ENCODE data around the gene EPHA4. TPM values are rescaled to one million over a fixed set of nuclear protein-coding genes. Genes with fewer than 3 reads are reported as not detected.

The EPHA4 gene
- total and polyA plus RNA-seq, 2 experiments from 2014 or later, result 24.4 to 42.2 TPM

DNA sequence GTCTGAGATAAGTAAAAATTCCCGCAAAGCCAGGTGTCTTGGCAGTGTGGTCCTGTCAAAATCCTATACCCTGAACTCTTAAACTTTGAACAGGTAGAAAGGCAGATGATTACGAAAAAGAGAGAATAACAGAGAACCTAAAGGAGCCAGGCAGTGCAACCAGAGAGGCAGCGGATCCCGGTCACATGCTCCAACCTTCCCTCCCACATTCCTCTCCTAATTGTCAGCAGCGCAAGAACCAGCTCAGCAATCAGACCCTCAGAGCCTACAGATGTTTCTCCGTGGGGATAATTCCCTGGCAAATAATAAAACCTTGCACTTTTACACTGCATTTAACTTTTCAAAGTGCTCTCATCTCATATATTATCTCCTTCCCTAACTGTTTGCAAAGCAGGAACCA is 124.8 kb downstream of the EPHA4 start:
- Histone ChIP-seq H3K79me2 (ENCODE audit: insufficient read depth) (no peaks in the 10 kb centered on the region), H3K4me3 (no peak overlapping the region), H3K4me2 (ENCODE audit: unreplicated experiment) (no peak overlapping the region), H4K20me1 (ENCODE audit: insufficient read depth) (no peaks in the 10 kb centered on the region), H3K27ac (no peak overlapping the region), H3K4me1 (ENCODE audit: insufficient read depth) (peaks cover 18% of the 10 kb centered on the region), H2AFZ (no peak overlapping the region), H3K9me2 (ENCODE audit: insufficient read depth) (no peaks in the 10 kb centered on the region), H3K9me3 (ENCODE audit: low read depth) (no peaks in the 10 kb centered on the region), H3K36me3 (ENCODE audit: low read depth) (peaks cover 11% of the 10 kb centered on the region; the same call in 1 of the 2 replicates), H3F3A (ENCODE audit: insufficient read depth) (peaks cover 25% of the 10 kb centered on the region), H3K27me3 (replicated peaks; ENCODE audit: insufficient read depth) (no peaks in the 10 kb centered on the region), H3K9ac (no peak overlapping the region)
- no peak for TF ChIP-seq EZH2phosphoT487 (IDR thresholded peaks at IDR 0.05; ENCODE audit: insufficient read depth, low read depth)
- TF ChIP-seq EZH2 (IDR thresholded peaks at IDR 0.05; ENCODE audit: insufficient read depth, poor library complexity, severe bottlenecking), result no peak
- WGBS, 2 experiments (ENCODE audit: low coverage in 1 of 2, low lambda C conversion rate in 2 of 2, missing lambda C conversion rate in 2 of 2), result 94 to 97% methylated on average over 6 of the region's 6 CpGs
- in situ Hi-C loops (cut with MboI), result no loop called here
- DNase-seq, result no peak

DNA sequence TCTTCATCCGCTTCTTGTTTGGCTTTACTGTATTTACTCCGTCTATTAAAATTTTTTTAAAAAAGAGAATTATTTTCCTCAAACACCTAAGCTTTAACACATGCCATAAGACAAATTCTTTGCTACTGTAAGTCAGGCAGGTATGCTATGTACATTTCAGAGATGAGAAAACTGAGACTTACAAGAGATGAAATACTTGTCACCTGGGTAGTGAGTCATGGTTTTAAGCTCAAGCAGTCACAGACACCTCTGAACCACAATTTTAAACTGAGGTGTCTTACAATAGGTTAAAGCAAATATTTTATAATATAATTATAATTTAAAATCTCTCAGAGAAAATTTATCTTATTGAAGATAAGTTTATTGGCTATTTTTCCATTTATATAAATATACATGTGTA is 126.0 kb downstream of the EPHA4 start:
- no peaks in the 10 kb centered on the region for H3K9me2 ChIP-seq (ENCODE audit: insufficient read depth)
- no peaks in the 10 kb centered on the region for H4K20me1 ChIP-seq (ENCODE audit: insufficient read depth)
- no peak overlapping the region for H2AFZ ChIP-seq
- H3K36me3 ChIP-seq (ENCODE audit: low read depth), result peaks cover 22% of the 10 kb centered on the region; the same call in 1 of the 2 replicates
- H3K9ac ChIP-seq, result no peak overlapping the region
- TF ChIP-seq EZH2phosphoT487 (IDR thresholded peaks at IDR 0.05; ENCODE audit: insufficient read depth, low read depth) (no peak), EZH2 (IDR thresholded peaks at IDR 0.05; ENCODE audit: insufficient read depth, poor library complexity, severe bottlenecking) (no peak)
- H3K4me3 ChIP-seq, result no peak overlapping the region
- in situ Hi-C loops (cut with MboI), result no loop called here
- H3F3A ChIP-seq (ENCODE audit: insufficient read depth), result peaks cover 25% of the 10 kb centered on the region
- no peak overlapping the region for H3K27ac ChIP-seq
- peaks cover 18% of the 10 kb centered on the region for H3K4me1 ChIP-seq (ENCODE audit: insufficient read depth)
- no peak overlapping the region for H3K4me2 ChIP-seq (ENCODE audit: unreplicated experiment)
- H3K9me3 ChIP-seq (ENCODE audit: low read depth), result no peaks in the 10 kb centered on the region
- no peak for DNase-seq
- 97 to 98% methylated on average over 2 of the region's 2 CpGs for WGBS, 2 experiments (ENCODE audit: low coverage in 1 of 2, low lambda C conversion rate in 2 of 2, missing lambda C conversion rate in 2 of 2)
- H3K79me2 ChIP-seq (ENCODE audit: insufficient read depth), result no peaks in the 10 kb centered on the region
- no peaks in the 10 kb centered on the region for H3K27me3 ChIP-seq (replicated peaks; ENCODE audit: insufficient read depth)

DNA sequence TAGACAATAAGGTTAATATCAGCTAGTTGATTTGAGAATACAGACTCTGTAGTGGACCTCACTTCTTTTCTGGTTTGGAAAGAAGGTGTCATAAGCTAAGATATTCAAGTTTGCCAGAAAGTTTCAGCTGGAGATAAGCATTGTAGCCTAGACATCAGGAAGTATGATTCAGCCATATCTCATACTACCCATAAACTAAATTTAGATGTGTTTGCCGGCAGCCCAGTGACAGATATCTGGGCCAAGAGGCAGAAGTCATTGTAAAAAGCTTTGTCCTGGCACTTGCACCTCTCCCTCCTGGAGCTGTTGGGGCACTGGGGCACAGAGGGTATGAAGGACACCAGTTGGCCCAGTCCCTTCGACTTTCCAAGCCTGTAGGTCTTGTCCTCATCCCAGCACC is 128.0 kb downstream of the EPHA4 start:
- in situ Hi-C loops (cut with MboI), result no loop called here
- WGBS, 2 experiments (ENCODE audit: low coverage in 1 of 2, low lambda C conversion rate in 2 of 2, missing lambda C conversion rate in 2 of 2), result 0 to 4% methylated on average over 2 of the region's 2 CpGs
- H3K36me3 ChIP-seq (ENCODE audit: low read depth), result peaks cover 28% of the 10 kb centered on the region; the same call in 1 of the 2 replicates
- H3K9ac ChIP-seq, result no peak overlapping the region
- no peaks in the 10 kb centered on the region for H3K9me3 ChIP-seq (ENCODE audit: low read depth)
- no peaks in the 10 kb centered on the region for H3K27me3 ChIP-seq (replicated peaks; ENCODE audit: insufficient read depth)
- H3K4me1 ChIP-seq (ENCODE audit: insufficient read depth), result peaks cover 18% of the 10 kb centered on the region
- no peaks in the 10 kb centered on the region for H3K9me2 ChIP-seq (ENCODE audit: insufficient read depth)
- peak; percentile 88 for DNase-seq
- peak overlapping the region; percentile 26 for H3K4me2 ChIP-seq (ENCODE audit: unreplicated experiment)
- H4K20me1 ChIP-seq (ENCODE audit: insufficient read depth), result no peaks in the 10 kb centered on the region
- H3K4me3 ChIP-seq, result no peak overlapping the region
- TF ChIP-seq EZH2phosphoT487 (IDR thresholded peaks at IDR 0.05; ENCODE audit: insufficient read depth, low read depth), result no peak
- TF ChIP-seq EZH2 (IDR thresholded peaks at IDR 0.05; ENCODE audit: insufficient read depth, poor library complexity, severe bottlenecking), result no peak
- no peak overlapping the region for H2AFZ ChIP-seq
- H3F3A ChIP-seq (ENCODE audit: insufficient read depth), result peaks cover 25% of the 10 kb centered on the region
- peak overlapping the region; percentile 42 for H3K27ac ChIP-seq
- no peaks in the 10 kb centered on the region for H3K79me2 ChIP-seq (ENCODE audit: insufficient read depth)

DNA sequence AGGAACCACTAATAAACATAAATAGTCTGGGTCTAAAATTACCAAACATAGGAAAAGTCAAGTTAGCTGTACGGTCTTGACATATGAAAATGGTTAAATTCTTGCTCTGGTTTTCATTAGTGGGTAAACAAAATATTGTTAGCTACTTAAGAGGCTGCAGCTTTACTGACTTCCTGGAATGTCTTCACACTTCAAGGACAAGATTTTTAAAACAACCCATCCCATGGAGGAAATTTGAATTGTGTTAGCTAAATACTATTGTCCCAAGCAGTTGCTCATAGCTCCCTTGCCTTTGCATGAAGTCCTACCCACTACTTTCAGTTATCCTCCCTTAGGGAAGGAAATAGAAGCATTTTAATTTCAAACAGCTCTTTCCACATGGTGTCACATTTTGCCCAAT is 128.5 kb downstream of the EPHA4 start:
- Histone ChIP-seq H3K4me2 (ENCODE audit: unreplicated experiment) (peak overlapping the region; percentile 26), H3K79me2 (ENCODE audit: insufficient read depth) (no peaks in the 10 kb centered on the region), H3K9me2 (ENCODE audit: insufficient read depth) (no peaks in the 10 kb centered on the region), H3K9me3 (ENCODE audit: low read depth) (no peaks in the 10 kb centered on the region), H3K27ac (peak overlapping the region; percentile 42), H3K27me3 (replicated peaks; ENCODE audit: insufficient read depth) (no peaks in the 10 kb centered on the region), H3K4me1 (ENCODE audit: insufficient read depth) (peaks cover 18% of the 10 kb centered on the region), H3F3A (ENCODE audit: insufficient read depth) (peaks cover 25% of the 10 kb centered on the region), H3K4me3 (no peak overlapping the region), H2AFZ (no peak overlapping the region), H3K36me3 (ENCODE audit: low read depth) (peaks cover 32% of the 10 kb centered on the region; the same call in 1 of the 2 replicates), H4K20me1 (ENCODE audit: insufficient read depth) (no peaks in the 10 kb centered on the region), H3K9ac (no peak overlapping the region)
- no peak for TF ChIP-seq EZH2phosphoT487 (IDR thresholded peaks at IDR 0.05; ENCODE audit: insufficient read depth, low read depth)
- TF ChIP-seq EZH2 (IDR thresholded peaks at IDR 0.05; ENCODE audit: insufficient read depth, poor library complexity, severe bottlenecking), result no peak
- 11 to 12% methylated on average over 1 of the region's 1 CpG for WGBS, 2 experiments (ENCODE audit: low coverage in 1 of 2, low lambda C conversion rate in 2 of 2, missing lambda C conversion rate in 2 of 2)
- in situ Hi-C loops (cut with MboI), result no loop called here
- peak; percentile 34 for DNase-seq

DNA sequence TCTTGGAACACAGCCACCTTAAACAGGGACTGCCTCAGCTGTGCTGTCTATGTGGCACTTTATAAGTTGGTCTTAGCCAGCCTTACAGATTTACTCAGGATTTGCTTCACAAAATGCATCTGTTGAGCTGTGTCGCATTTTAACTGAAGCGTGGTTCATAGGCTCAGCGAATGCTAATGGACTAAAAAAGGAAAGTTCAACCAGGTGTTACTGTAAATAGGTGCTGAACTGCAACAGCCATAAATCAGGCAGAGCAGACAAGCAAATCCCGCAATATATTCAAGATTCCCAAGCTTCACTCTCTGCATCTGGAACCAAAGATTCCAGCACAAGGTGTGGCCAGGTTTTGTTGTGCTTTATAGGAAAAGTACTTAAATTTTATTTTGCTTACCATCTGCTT is 130.0 kb downstream of the EPHA4 start:
- 98% methylated on average over 4 of the region's 4 CpGs for WGBS, 2 experiments (ENCODE audit: low coverage in 1 of 2, low lambda C conversion rate in 2 of 2, missing lambda C conversion rate in 2 of 2)

More for the DNA sequence above, 130.0 kb downstream of the EPHA4 start:
- Histone ChIP-seq H3K4me2 (ENCODE audit: unreplicated experiment) (no peak overlapping the region), H3K9ac (no peak overlapping the region), H3K9me2 (ENCODE audit: insufficient read depth) (no peaks in the 10 kb centered on the region), H3F3A (ENCODE audit: insufficient read depth) (peaks cover 25% of the 10 kb centered on the region), H4K20me1 (ENCODE audit: insufficient read depth) (no peaks in the 10 kb centered on the region), H3K9me3 (ENCODE audit: low read depth) (no peaks in the 10 kb centered on the region), H3K27ac (no peak overlapping the region), H3K4me1 (ENCODE audit: insufficient read depth) (peaks cover 18% of the 10 kb centered on the region), H3K79me2 (ENCODE audit: insufficient read depth) (no peaks in the 10 kb centered on the region), H2AFZ (no peak overlapping the region), H3K27me3 (replicated peaks; ENCODE audit: insufficient read depth) (no peaks in the 10 kb centered on the region), H3K36me3 (ENCODE audit: low read depth) (peaks cover 39% of the 10 kb centered on the region), H3K4me3 (no peak overlapping the region)
- no peak for DNase-seq
- TF ChIP-seq EZH2phosphoT487 (IDR thresholded peaks at IDR 0.05; ENCODE audit: insufficient read depth, low read depth) (no peak), EZH2 (IDR thresholded peaks at IDR 0.05; ENCODE audit: insufficient read depth, poor library complexity, severe bottlenecking) (no peak)
- in situ Hi-C loops (cut with MboI), result no loop called here

Data from GM23248 (cell line).